ENCODE results near the gene MAGI2.

DNA sequence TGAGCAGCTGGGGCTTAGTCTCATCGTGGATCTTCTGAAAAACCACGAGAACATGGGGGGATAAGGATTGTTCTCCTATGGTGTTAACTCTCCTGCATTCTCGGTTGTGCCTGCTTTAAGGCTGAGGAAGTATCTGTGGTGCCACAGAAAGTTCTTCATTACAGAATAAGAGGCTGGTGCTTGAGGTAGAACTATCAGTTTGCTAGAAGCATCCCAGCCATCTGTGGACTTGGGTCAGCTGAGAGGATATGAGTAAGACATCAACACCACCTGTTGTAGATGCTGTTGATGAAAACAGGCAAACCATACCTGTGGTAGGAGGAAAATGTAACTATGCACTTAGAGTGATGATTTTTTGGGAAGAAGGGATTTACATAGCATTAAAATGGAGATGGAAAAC, 1238.3 kb downstream of the MAGI2 start:
- no peak for TF ChIP-seq POLR2A (IDR thresholded peaks at IDR 0.05)
- TF ChIP-seq, protein P1, sequence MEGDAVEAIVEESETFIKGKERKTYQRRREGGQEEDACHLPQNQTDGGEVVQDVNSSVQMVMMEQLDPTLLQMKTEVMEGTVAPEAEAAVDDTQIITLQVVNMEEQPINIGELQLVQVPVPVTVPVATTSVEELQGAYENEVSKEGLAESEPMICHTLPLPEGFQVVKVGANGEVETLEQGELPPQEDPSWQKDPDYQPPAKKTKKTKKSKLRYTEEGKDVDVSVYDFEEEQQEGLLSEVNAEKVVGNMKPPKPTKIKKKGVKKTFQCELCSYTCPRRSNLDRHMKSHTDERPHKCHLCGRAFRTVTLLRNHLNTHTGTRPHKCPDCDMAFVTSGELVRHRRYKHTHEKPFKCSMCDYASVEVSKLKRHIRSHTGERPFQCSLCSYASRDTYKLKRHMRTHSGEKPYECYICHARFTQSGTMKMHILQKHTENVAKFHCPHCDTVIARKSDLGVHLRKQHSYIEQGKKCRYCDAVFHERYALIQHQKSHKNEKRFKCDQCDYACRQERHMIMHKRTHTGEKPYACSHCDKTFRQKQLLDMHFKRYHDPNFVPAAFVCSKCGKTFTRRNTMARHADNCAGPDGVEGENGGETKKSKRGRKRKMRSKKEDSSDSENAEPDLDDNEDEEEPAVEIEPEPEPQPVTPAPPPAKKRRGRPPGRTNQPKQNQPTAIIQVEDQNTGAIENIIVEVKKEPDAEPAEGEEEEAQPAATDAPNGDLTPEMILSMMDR (IDR thresholded peaks at IDR 0.05): no peak

Measured in body of pancreas (tissue), 4 donors.